ENCODE data around the gene RGN. TPM values are rescaled to one million over a fixed set of nuclear protein-coding genes. Genes with fewer than 3 reads are reported as not detected.
"Not testable (repeated sequence)": the region's sequence is repeated elsewhere in the genome, so short reads cannot be mapped to it uniquely, and the experiment has no call there.

The RGN gene
- polyA plus RNA-seq, 2 donors: 1.1 to 1.4 TPM

GRCh38 chrX:47080215-47080914 is 2.1 kb downstream of the RGN start:
- 58 to 70% methylated on average over 9 of the region's 9 CpGs for WGBS, 2 donors
- H3K4me3 ChIP-seq (ENCODE audit: low read depth in 1 of 2, low read length in 2 of 2): no peak overlapping the region
- H3K36me3 ChIP-seq (ENCODE audit: control insufficient read depth in 2 of 2, insufficient read depth in 2 of 2, low read length in 1 of 2): no peaks in the 10 kb centered on the region
- H3K27me3 ChIP-seq (ENCODE audit: control insufficient read depth in 1 of 2, insufficient read depth in 2 of 2, low read length in 2 of 2): no peaks in the 10 kb centered on the region
- no peaks in the 10 kb centered on the region for H3K9me3 ChIP-seq (ENCODE audit: control insufficient read depth in 2 of 2, insufficient read depth in 1 of 2, low read depth in 1 of 2, low read length in 1 of 2)
- peaks cover 0 to 5% of the 10 kb centered on the region in 2 donors for H3K4me1 ChIP-seq (ENCODE audit: control insufficient read depth in 2 of 2, insufficient read depth in 2 of 2, low read length in 1 of 2)
- H3K27ac ChIP-seq (ENCODE audit: low read depth in 2 of 2, low read length in 1 of 2): no peak overlapping the region

- Histone ChIP-seq H3K27me3 (ENCODE audit: control insufficient read depth in 1 of 2, insufficient read depth in 2 of 2, low read length in 2 of 2) (no peaks in the 10 kb centered on the region), H3K9me3 (ENCODE audit: control insufficient read depth in 2 of 2, insufficient read depth in 1 of 2, low read depth in 1 of 2, low read length in 1 of 2) (no peaks in the 10 kb centered on the region), H3K36me3 (ENCODE audit: control insufficient read depth in 2 of 2, insufficient read depth in 2 of 2, low read length in 1 of 2) (no peaks in the 10 kb centered on the region), H3K4me3 (ENCODE audit: low read depth in 1 of 2, low read length in 2 of 2) (no peak overlapping the region), H3K4me1 (ENCODE audit: control insufficient read depth in 2 of 2, insufficient read depth in 2 of 2, low read length in 1 of 2) (peaks cover 0 to 5% of the 10 kb centered on the region in 2 donors), H3K27ac (ENCODE audit: low read depth in 2 of 2, low read length in 1 of 2) (no peak overlapping the region)
- whole genome bisulfite sequencing, 2 donors: 53 to 73% methylated on average over 5 of the region's 5 CpGs
These were observed 2.6 kb downstream of the RGN start for GRCh38 chrX:47080915-47081236.

- 42 to 46% methylated on average over 4 of the region's 4 CpGs for WGBS, 2 donors
- H3K4me3 ChIP-seq (ENCODE audit: low read depth in 1 of 2, low read length in 2 of 2): no peak overlapping the region
- H3K27me3 ChIP-seq (ENCODE audit: control insufficient read depth in 1 of 2, insufficient read depth in 2 of 2, low read length in 2 of 2): no peaks in the 10 kb centered on the region
- H3K4me1 ChIP-seq (ENCODE audit: control insufficient read depth in 2 of 2, insufficient read depth in 2 of 2, low read length in 1 of 2): no peaks in the 10 kb centered on the region
- no peaks in the 10 kb centered on the region for H3K36me3 ChIP-seq (ENCODE audit: control insufficient read depth in 2 of 2, insufficient read depth in 2 of 2, low read length in 1 of 2)
- H3K9me3 ChIP-seq (ENCODE audit: control insufficient read depth in 2 of 2, insufficient read depth in 1 of 2, low read depth in 1 of 2, low read length in 1 of 2): no peaks in the 10 kb centered on the region
- no peak overlapping the region for H3K27ac ChIP-seq (ENCODE audit: low read depth in 2 of 2, low read length in 1 of 2)
These were observed 13.0 kb downstream of the RGN start for GRCh38 chrX:47091149-47091775.

- Histone ChIP-seq H3K9me3 (ENCODE audit: control insufficient read depth in 2 of 2, insufficient read depth in 1 of 2, low read depth in 1 of 2, low read length in 1 of 2) (no peaks in the 10 kb centered on the region), H3K27ac (ENCODE audit: low read depth in 2 of 2, low read length in 1 of 2) (no peak overlapping the region), H3K27me3 (ENCODE audit: control insufficient read depth in 1 of 2, insufficient read depth in 2 of 2, low read length in 2 of 2) (no peaks in the 10 kb centered on the region), H3K4me1 (ENCODE audit: control insufficient read depth in 2 of 2, insufficient read depth in 2 of 2, low read length in 1 of 2) (no peaks in the 10 kb centered on the region), H3K36me3 (ENCODE audit: control insufficient read depth in 2 of 2, insufficient read depth in 2 of 2, low read length in 1 of 2) (no peaks in the 10 kb centered on the region), H3K4me3 (ENCODE audit: low read depth in 1 of 2, low read length in 2 of 2) (no peak overlapping the region)
- WGBS, 2 donors: 0% methylated on average over 1 of the region's 1 CpG
These were observed 15.0 kb downstream of the RGN start for GRCh38 chrX:47093248-47093647.

GRCh38 chrX:47093860-47094259 is 15.6 kb downstream of the RGN start:
- 75 to 84% methylated on average over 11 of the region's 11 CpGs for WGBS, 2 donors
- Histone ChIP-seq H3K4me3 (ENCODE audit: low read depth in 1 of 2, low read length in 2 of 2) (no peak overlapping the region), H3K27ac (ENCODE audit: low read depth in 2 of 2, low read length in 1 of 2) (no peak overlapping the region), H3K4me1 (ENCODE audit: control insufficient read depth in 2 of 2, insufficient read depth in 2 of 2, low read length in 1 of 2) (no peaks in the 10 kb centered on the region), H3K36me3 (ENCODE audit: control insufficient read depth in 2 of 2, insufficient read depth in 2 of 2, low read length in 1 of 2) (no peaks in the 10 kb centered on the region), H3K27me3 (ENCODE audit: control insufficient read depth in 1 of 2, insufficient read depth in 2 of 2, low read length in 2 of 2) (peaks cover 0 to 4% of the 10 kb centered on the region in 2 donors), H3K9me3 (ENCODE audit: control insufficient read depth in 2 of 2, insufficient read depth in 1 of 2, low read depth in 1 of 2, low read length in 1 of 2) (no peaks in the 10 kb centered on the region)

- Histone ChIP-seq H3K4me1 (ENCODE audit: control insufficient read depth in 2 of 2, insufficient read depth in 2 of 2, low read length in 1 of 2) (no peaks in the 10 kb centered on the region), H3K4me3 (ENCODE audit: low read depth in 1 of 2, low read length in 2 of 2) (no peak overlapping the region), H3K36me3 (ENCODE audit: control insufficient read depth in 2 of 2, insufficient read depth in 2 of 2, low read length in 1 of 2) (no peaks in the 10 kb centered on the region), H3K27me3 (ENCODE audit: control insufficient read depth in 1 of 2, insufficient read depth in 2 of 2, low read length in 2 of 2) (peaks cover 0 to 4% of the 10 kb centered on the region in 2 donors), H3K27ac (ENCODE audit: low read depth in 2 of 2, low read length in 1 of 2) (no peak overlapping the region), H3K9me3 (ENCODE audit: control insufficient read depth in 2 of 2, insufficient read depth in 1 of 2, low read depth in 1 of 2, low read length in 1 of 2) (no peaks in the 10 kb centered on the region)
- WGBS, 2 donors: 77 to 84% methylated on average over 4 of the region's 4 CpGs
These were observed 18.8 kb downstream of the RGN start for GRCh38 chrX:47097018-47097417.

GRCh38 chrX:47098338-47099094 is 20.3 kb downstream of the RGN start:
- H3K9me3 ChIP-seq (ENCODE audit: control insufficient read depth in 2 of 2, insufficient read depth in 1 of 2, low read depth in 1 of 2, low read length in 1 of 2): no peaks in the 10 kb centered on the region
- 61 to 81% methylated on average over 2 of the region's 2 CpGs for WGBS, 2 donors
- no peaks in the 10 kb centered on the region for H3K4me1 ChIP-seq (ENCODE audit: control insufficient read depth in 2 of 2, insufficient read depth in 2 of 2, low read length in 1 of 2)
- H3K27ac ChIP-seq (ENCODE audit: low read depth in 2 of 2, low read length in 1 of 2): no peak overlapping the region
- no peak overlapping the region for H3K4me3 ChIP-seq (ENCODE audit: low read depth in 1 of 2, low read length in 2 of 2)
- H3K27me3 ChIP-seq (ENCODE audit: control insufficient read depth in 1 of 2, insufficient read depth in 2 of 2, low read length in 2 of 2): peaks cover 0 to 4% of the 10 kb centered on the region in 2 donors
- no peaks in the 10 kb centered on the region for H3K36me3 ChIP-seq (ENCODE audit: control insufficient read depth in 2 of 2, insufficient read depth in 2 of 2, low read length in 1 of 2)

- Histone ChIP-seq H3K36me3 (ENCODE audit: control insufficient read depth in 2 of 2, insufficient read depth in 2 of 2, low read length in 1 of 2) (no peaks in the 10 kb centered on the region), H3K27me3 (ENCODE audit: control insufficient read depth in 1 of 2, insufficient read depth in 2 of 2, low read length in 2 of 2) (peaks cover 0 to 4% of the 10 kb centered on the region in 2 donors), H3K4me3 (ENCODE audit: low read depth in 1 of 2, low read length in 2 of 2) (no peak overlapping the region), H3K27ac (ENCODE audit: low read depth in 2 of 2, low read length in 1 of 2) (no peak overlapping the region), H3K9me3 (ENCODE audit: control insufficient read depth in 2 of 2, insufficient read depth in 1 of 2, low read depth in 1 of 2, low read length in 1 of 2) (no peaks in the 10 kb centered on the region), H3K4me1 (ENCODE audit: control insufficient read depth in 2 of 2, insufficient read depth in 2 of 2, low read length in 1 of 2) (no peaks in the 10 kb centered on the region)
- 66 to 92% methylated on average over 4 of the region's 4 CpGs for WGBS, 2 donors
These were observed 23.0 kb downstream of the RGN start for GRCh38 chrX:47101206-47101605.

- H3K27me3 ChIP-seq (ENCODE audit: control insufficient read depth in 1 of 2, insufficient read depth in 2 of 2, low read length in 2 of 2); H3K36me3 ChIP-seq (ENCODE audit: control insufficient read depth in 2 of 2, insufficient read depth in 2 of 2, low read length in 1 of 2); H3K4me3 ChIP-seq (ENCODE audit: low read depth in 1 of 2, low read length in 2 of 2); H3K27ac ChIP-seq (ENCODE audit: low read depth in 2 of 2, low read length in 1 of 2); H3K4me1 ChIP-seq (ENCODE audit: control insufficient read depth in 2 of 2, insufficient read depth in 2 of 2, low read length in 1 of 2); H3K9me3 ChIP-seq (ENCODE audit: control insufficient read depth in 2 of 2, insufficient read depth in 1 of 2, low read depth in 1 of 2, low read length in 1 of 2): not testable (repeated sequence)
- 98% methylated on average over 31 to 40 of the region's 40 CpGs for WGBS, 2 donors
These were observed 32.8 kb downstream of the RGN start for GRCh38 chrX:47110936-47111615.

Measured in esophagus (tissue), 2 donors.